Embryonic facial prominence (tissue), 1 donor: ENCODE measurements around the gene CAMTA1.

Experiments
- DNase-seq: peaks from one replicate; pipeline ENCODE4 v3.0.0-alpha.2; 2016; ENCODE audit errors: extremely low spot score

The CAMTA1 gene

GRCh38 chr1:6850537-6850936 is 65.3 kb downstream of the CAMTA1 start:
- no peak for DNase-seq

- DNase-seq, result no peak
Observed at GRCh38 chr1:6852136-6852890, 67.1 kb downstream of the CAMTA1 start.

- DNase-seq, result no peak
Observed at GRCh38 chr1:6854166-6854565, 68.9 kb downstream of the CAMTA1 start.

GRCh38 chr1:6857831-6858230 is 72.6 kb downstream of the CAMTA1 start:
- no peak for DNase-seq

- DNase-seq, result no peak
Observed at GRCh38 chr1:6858596-6858995, 73.3 kb downstream of the CAMTA1 start.

GRCh38 chr1:6859415-6860343 is 74.4 kb downstream of the CAMTA1 start:
- no peak for DNase-seq

GRCh38 chr1:6860401-6860800 is 75.1 kb downstream of the CAMTA1 start:
- no peak for DNase-seq

GRCh38 chr1:6861075-6861724 is 75.9 kb downstream of the CAMTA1 start:
- DNase-seq, result no peak

- DNase-seq, result no peak
Observed at GRCh38 chr1:6862906-6863305, 77.7 kb downstream of the CAMTA1 start.

- DNase-seq, result no peak
Observed at GRCh38 chr1:6864166-6864565, 78.9 kb downstream of the CAMTA1 start.

- no peak for DNase-seq
Observed at GRCh38 chr1:6866825-6867224, 81.6 kb downstream of the CAMTA1 start.

GRCh38 chr1:6867321-6867720 is 82.1 kb downstream of the CAMTA1 start:
- DNase-seq, result no peak

- DNase-seq, result no peak
Observed at GRCh38 chr1:6867729-6868659, 82.7 kb downstream of the CAMTA1 start.

- no peak for DNase-seq
Observed at GRCh38 chr1:6868660-6869380, 83.6 kb downstream of the CAMTA1 start.

GRCh38 chr1:6869545-6869944 is 84.3 kb downstream of the CAMTA1 start:
- no peak for DNase-seq

- no peak for DNase-seq
Observed at GRCh38 chr1:6870086-6870485, 84.8 kb downstream of the CAMTA1 start.

GRCh38 chr1:6870571-6870970 is 85.3 kb downstream of the CAMTA1 start:
- no peak for DNase-seq

- no peak for DNase-seq
Observed at GRCh38 chr1:6871300-6871972, 86.2 kb downstream of the CAMTA1 start.

GRCh38 chr1:6872573-6873261 is 87.5 kb downstream of the CAMTA1 start:
- no peak for DNase-seq
